Tibial artery (tissue), 4 donors: ENCODE data around the gene CCBE1.
A peak's percentile ranks its signal among the peaks of the same experiment; 100 is the strongest.

Source experiments
- DNase-seq, 2 donors: peaks; one replicate each; pipeline ENCODE4 v3.0.0-alpha.2; 2019
- H3K27ac ChIP-seq, 2 donors: fragments of 200-600 bp; sonication (generic) in 1 of 2; 1 replicate in 1 of 2; 2 replicates in 1 of 2; pipeline ENCODE4 v1.5.1; 2018 to 2019; ENCODE audit warnings: mild to moderate bottlenecking in 1 of 2
- H3K27me3 ChIP-seq, 2 donors: fragments of 200-600 bp; sonication (generic) in 1 of 2; one replicate each; pipeline versions ENCODE4 v1.5.1 to v1.6.0; 2016 to 2019
- H3K36me3 ChIP-seq, 3 donors: fragments of 200-600 bp; sonication (generic) in 2 of 3; one replicate each; pipeline ENCODE4 v1.5.1; 2016 to 2019; ENCODE audit warnings: mild to moderate bottlenecking in 2 of 3
- H3K4me1 ChIP-seq, 4 donors: fragments of 200-600 bp; sonication (generic) in 2 of 4; 1 replicate in 3 of 4; 2 replicates in 1 of 4; pipeline ENCODE4 v1.5.1; 2016 to 2019
- H3K4me3 ChIP-seq, 2 donors: fragments of 200-600 bp; sonication (generic) in 1 of 2; 1 replicate in 1 of 2; 2 replicates in 1 of 2; pipeline ENCODE4 v1.5.1; 2018 to 2019; ENCODE audit warnings: mild to moderate bottlenecking in 2 of 2
- H3K9me3 ChIP-seq, 3 donors: fragments of 200-600 bp; sonication (generic) in 1 of 3; one replicate each; pipeline ENCODE4 v1.5.1; 2016 to 2019
- intact Hi-C: fragments of 100-400 bp; cut with DNase I; formaldehyde crosslinking; loops from one replicate; pipeline ENCODE4 v1.15.0; 2023; ENCODE audit warnings: low total_unique reads
- TF ChIP-seq, protein P1 (sequence below), 2 experiments: fragments of 200-600 bp in 1 of 2; fragments of 450-650 bp in 1 of 2; IDR thresholded peaks; one replicate each; pipeline ENCODE4 v1.5.1; 2017 to 2019; ENCODE audit warnings: antibody characterized with exemption in 2 of 2, mild to moderate bottlenecking in 1 of 2, moderate library complexity in 1 of 2

The CCBE1 gene

DNA sequence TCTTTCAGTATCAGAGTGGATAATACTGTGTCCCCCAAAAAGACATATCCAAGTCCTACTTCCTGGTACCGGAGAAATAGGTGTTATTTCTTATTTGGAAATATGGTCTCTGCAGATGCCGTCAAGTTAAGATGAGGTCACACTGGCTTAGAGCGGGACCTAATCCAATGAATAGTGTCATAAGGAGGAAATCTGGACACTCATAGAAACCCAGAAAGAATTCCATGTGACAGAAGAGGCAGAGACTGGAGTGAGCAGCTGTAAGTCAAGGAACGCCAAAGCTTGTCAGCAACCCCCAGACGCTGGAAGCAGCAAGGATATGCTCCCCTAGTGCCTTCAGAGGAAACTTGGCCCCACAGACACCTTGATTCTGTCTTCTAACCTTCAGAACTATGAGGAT is 69.8 kb downstream of the CCBE1 start:
- no peak for DNase-seq
- Histone ChIP-seq H3K4me3 (no peak overlapping the region), H3K27ac (no peak overlapping the region), H3K27me3 (no peaks in the 10 kb centered on the region), H3K36me3 (no peaks in the 10 kb centered on the region), H3K4me1 (peaks cover 0 to 35% (median 26%) of the 10 kb centered on the region in 4 donors), H3K9me3 (peaks cover 0 to 9% (median 5%) of the 10 kb centered on the region in 3 donors)
- intact Hi-C loops, result no loop called here
- TF ChIP-seq, protein P1, sequence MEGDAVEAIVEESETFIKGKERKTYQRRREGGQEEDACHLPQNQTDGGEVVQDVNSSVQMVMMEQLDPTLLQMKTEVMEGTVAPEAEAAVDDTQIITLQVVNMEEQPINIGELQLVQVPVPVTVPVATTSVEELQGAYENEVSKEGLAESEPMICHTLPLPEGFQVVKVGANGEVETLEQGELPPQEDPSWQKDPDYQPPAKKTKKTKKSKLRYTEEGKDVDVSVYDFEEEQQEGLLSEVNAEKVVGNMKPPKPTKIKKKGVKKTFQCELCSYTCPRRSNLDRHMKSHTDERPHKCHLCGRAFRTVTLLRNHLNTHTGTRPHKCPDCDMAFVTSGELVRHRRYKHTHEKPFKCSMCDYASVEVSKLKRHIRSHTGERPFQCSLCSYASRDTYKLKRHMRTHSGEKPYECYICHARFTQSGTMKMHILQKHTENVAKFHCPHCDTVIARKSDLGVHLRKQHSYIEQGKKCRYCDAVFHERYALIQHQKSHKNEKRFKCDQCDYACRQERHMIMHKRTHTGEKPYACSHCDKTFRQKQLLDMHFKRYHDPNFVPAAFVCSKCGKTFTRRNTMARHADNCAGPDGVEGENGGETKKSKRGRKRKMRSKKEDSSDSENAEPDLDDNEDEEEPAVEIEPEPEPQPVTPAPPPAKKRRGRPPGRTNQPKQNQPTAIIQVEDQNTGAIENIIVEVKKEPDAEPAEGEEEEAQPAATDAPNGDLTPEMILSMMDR (IDR thresholded peaks at IDR 0.05), result no peak

GRCh38 chr18:59624369-59624765 is 72.9 kb downstream of the CCBE1 start:
- Histone ChIP-seq H3K4me1 (peaks cover 0 to 32% (median 21%) of the 10 kb centered on the region in 4 donors), H3K27me3 (no peaks in the 10 kb centered on the region), H3K9me3 (no peaks in the 10 kb centered on the region), H3K27ac (peak overlapping the region; percentile 37 to 62), H3K36me3 (no peaks in the 10 kb centered on the region), H3K4me3 (no peak overlapping the region)
- no peak for DNase-seq
- TF ChIP-seq, protein P1 (IDR thresholded peaks at IDR 0.05), result no peak
- intact Hi-C loops, result no loop called here

GRCh38 chr18:59623456-59624368 is 73.5 kb downstream of the CCBE1 start:
- H3K9me3 ChIP-seq, result no peaks in the 10 kb centered on the region
- H3K27me3 ChIP-seq, result no peaks in the 10 kb centered on the region
- H3K4me1 ChIP-seq, result peaks cover 0 to 25% (median 17%) of the 10 kb centered on the region in 4 donors
- peak overlapping the region; percentile 30 to 62 for H3K27ac ChIP-seq
- H3K36me3 ChIP-seq, result no peaks in the 10 kb centered on the region
- DNase-seq, result peak in 1 of 2 donors; percentile 34
- no peak overlapping the region for H3K4me3 ChIP-seq
- TF ChIP-seq, protein P1 (IDR thresholded peaks at IDR 0.05), result no peak
- intact Hi-C loops, result no loop called here

DNA sequence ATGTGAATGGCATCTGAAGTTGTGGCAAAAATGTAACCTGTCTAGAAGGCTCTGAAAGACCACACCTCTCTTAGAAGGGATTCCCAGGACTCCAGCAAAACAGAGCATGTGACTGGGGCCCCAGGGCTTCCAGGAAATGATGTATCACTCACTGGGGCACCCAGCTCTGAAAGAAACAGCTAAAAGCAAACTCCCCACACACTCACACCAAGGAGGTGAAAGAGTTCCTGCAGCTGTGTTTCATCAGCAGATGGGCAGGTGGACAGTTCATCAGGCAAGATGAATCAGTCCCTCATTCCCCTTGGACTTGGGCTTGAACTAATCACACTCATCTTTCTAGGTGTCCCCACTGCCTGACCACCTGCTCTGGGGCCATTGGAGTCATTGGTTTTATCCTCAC is 76.2 kb downstream of the CCBE1 start:
- no peak overlapping the region for H3K27ac ChIP-seq
- H3K4me3 ChIP-seq, result no peak overlapping the region
- intact Hi-C loops, result no loop called here
- no peaks in the 10 kb centered on the region for H3K36me3 ChIP-seq
- H3K4me1 ChIP-seq, result peaks cover 0 to 25% (median 17%) of the 10 kb centered on the region in 4 donors
- TF ChIP-seq, protein P1 (IDR thresholded peaks at IDR 0.05), result no peak
- no peak for DNase-seq
- no peaks in the 10 kb centered on the region for H3K9me3 ChIP-seq
- peaks cover 0 to 6% of the 10 kb centered on the region in 2 donors for H3K27me3 ChIP-seq

DNA sequence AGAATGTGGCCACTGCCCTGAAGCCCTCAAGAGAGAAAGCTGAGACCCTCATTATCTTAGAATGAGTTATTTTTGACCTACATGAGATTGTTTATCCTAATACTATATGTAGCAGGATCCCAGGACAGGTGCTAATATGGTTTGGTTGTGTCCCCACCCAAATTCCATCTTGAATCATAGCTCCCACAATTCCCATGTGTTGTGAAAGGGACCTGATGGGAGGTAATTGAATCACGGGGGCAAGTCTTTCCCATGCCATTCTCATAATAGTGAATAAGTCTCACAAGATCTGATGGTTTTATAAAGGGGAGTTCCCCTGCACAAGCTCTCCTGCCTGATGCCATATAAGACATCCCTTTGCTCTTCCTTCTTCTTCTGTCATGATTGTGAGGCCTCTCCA is 76.8 kb downstream of the CCBE1 start:
- no peak overlapping the region for H3K4me3 ChIP-seq
- TF ChIP-seq, protein P1 (IDR thresholded peaks at IDR 0.05), result no peak
- H3K9me3 ChIP-seq, result no peaks in the 10 kb centered on the region
- H3K4me1 ChIP-seq, result peaks cover 0 to 25% (median 17%) of the 10 kb centered on the region in 4 donors
- intact Hi-C loops, result no loop called here
- no peaks in the 10 kb centered on the region for H3K36me3 ChIP-seq
- H3K27me3 ChIP-seq, result peaks cover 0 to 6% of the 10 kb centered on the region in 2 donors
- no peak for DNase-seq
- no peak overlapping the region for H3K27ac ChIP-seq
